HEK293T (cell line): ENCODE results near the gene PDE7B.

Experiments used
- BHLHE40 ChIP-seq: fragments of 450-650 bp; IDR thresholded peaks from 2 replicates; pipeline ENCODE4 v1.6.1; 2016; ENCODE audit warnings: mild to moderate bottlenecking, moderate library complexity, borderline replicate concordance
- CTBP1 ChIP-seq: fragments of 450-650 bp; IDR thresholded peaks from 2 replicates; pipeline ENCODE4 v1.6.1; 2016; ENCODE audit warnings: borderline replicate concordance
- ELF4 ChIP-seq: fragments of 450-650 bp; IDR thresholded peaks from 2 replicates; pipeline ENCODE4 v1.6.1; 2017; ENCODE audit warnings: antibody characterized with exemption
- FOXM1 ChIP-seq: fragments of 450-650 bp; IDR thresholded peaks from 2 replicates; pipeline ENCODE4 v1.6.1; 2017; ENCODE audit warnings: mild to moderate bottlenecking, borderline replicate concordance

- no peak for TF ChIP-seq FOXM1
- no peak for TF ChIP-seq CTBP1
- no peak for TF ChIP-seq BHLHE40
- TF ChIP-seq ELF4, result no peak
Measured at GRCh38 chr6:135832166-135832565, 19.3 kb upstream of the PDE7B start.
